ENCODE results near the gene ANAPC13.

DNA sequence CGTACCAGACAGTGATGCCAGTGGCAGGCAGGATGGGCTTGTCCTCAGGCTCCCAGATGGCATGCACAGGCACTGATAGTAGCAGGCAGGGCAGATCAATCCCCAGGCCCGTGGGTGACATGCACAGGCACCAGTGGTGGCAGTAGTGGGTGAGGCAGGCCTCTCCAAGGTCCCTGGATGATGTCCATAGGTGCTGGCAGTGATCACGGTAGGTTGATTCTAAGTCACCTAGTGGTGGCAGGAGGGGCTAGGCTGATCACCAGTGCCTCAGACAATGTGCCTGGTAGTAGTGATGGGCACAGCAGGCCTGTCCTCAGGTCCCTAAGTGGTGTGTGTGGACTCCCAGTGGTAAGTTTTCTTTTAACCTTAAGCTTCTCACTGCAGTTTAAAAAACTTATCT is 19.7 kb upstream of the ANAPC13 start:
- TF ChIP-seq, protein P1, sequence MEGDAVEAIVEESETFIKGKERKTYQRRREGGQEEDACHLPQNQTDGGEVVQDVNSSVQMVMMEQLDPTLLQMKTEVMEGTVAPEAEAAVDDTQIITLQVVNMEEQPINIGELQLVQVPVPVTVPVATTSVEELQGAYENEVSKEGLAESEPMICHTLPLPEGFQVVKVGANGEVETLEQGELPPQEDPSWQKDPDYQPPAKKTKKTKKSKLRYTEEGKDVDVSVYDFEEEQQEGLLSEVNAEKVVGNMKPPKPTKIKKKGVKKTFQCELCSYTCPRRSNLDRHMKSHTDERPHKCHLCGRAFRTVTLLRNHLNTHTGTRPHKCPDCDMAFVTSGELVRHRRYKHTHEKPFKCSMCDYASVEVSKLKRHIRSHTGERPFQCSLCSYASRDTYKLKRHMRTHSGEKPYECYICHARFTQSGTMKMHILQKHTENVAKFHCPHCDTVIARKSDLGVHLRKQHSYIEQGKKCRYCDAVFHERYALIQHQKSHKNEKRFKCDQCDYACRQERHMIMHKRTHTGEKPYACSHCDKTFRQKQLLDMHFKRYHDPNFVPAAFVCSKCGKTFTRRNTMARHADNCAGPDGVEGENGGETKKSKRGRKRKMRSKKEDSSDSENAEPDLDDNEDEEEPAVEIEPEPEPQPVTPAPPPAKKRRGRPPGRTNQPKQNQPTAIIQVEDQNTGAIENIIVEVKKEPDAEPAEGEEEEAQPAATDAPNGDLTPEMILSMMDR (IDR thresholded peaks at IDR 0.05), result no peak
- TF ChIP-seq POLR2A (IDR thresholded peaks at IDR 0.05) (no peak), POLR2AphosphoS5 (IDR thresholded peaks at IDR 0.05) (no peak)

Measured in sigmoid colon (tissue), 4 donors.